Smooth muscle cell (in vitro differentiated cells): ENCODE data around the gene MS4A10. TPM values are rescaled to one million over a fixed set of nuclear protein-coding genes. Genes with fewer than 3 reads are reported as not detected.

Experiments
- DNase-seq: peaks from one replicate; lab custom pipeline; 2025; ENCODE audit not compliant: unreplicated experiment; lab: John Stamatoyannopoulos, UW
- H2AFZ ChIP-seq: fragments of 200-600 bp; sonication (generic); 2 replicates; pipeline ENCODE4 v1.6.0; 2016; ENCODE audit warnings: antibody characterized with exemption, low read depth, mild to moderate bottlenecking
- H3F3A ChIP-seq: fragments of 200-600 bp; sonication (generic); 2 replicates; pipeline ENCODE4 v1.6.0; 2017; ENCODE audit warnings: antibody characterized with exemption, low read depth
- H3K27ac ChIP-seq: fragments of 200-600 bp; sonication (generic); 2 replicates; pipeline ENCODE4 v1.5.1; 2016; ENCODE audit warnings: low read depth, mild to moderate bottlenecking
- H3K27me3 ChIP-seq: fragments of 200-600 bp; sonication (generic); 2 replicates; pipeline ENCODE4 v1.6.1; 2016; ENCODE audit warnings: low read depth, mild to moderate bottlenecking
- H3K36me3 ChIP-seq: fragments of 200-600 bp; sonication (generic); 2 replicates; pipeline ENCODE4 v1.5.1; 2016; ENCODE audit warnings: low read depth
- H3K4me1 ChIP-seq: fragments of 200-600 bp; sonication (generic); 2 replicates; pipeline ENCODE4 v1.5.1; 2016; ENCODE audit warnings: low read depth
- H3K4me2 ChIP-seq: fragments of 200-600 bp; sonication (generic); 2 replicates; pipeline ENCODE4 v1.6.0; 2016; ENCODE audit warnings: mild to moderate bottlenecking
- H3K4me3 ChIP-seq: fragments of 200-600 bp; sonication (generic); 2 replicates; pipeline ENCODE4 v1.5.1; 2016; ENCODE audit warnings: mild to moderate bottlenecking
- H3K79me2 ChIP-seq: fragments of 200-600 bp; sonication (generic); 2 replicates; pipeline ENCODE4 v1.6.0; 2016; ENCODE audit warnings: low read depth, mild to moderate bottlenecking
- H3K9ac ChIP-seq: fragments of 200-600 bp; sonication (generic); 2 replicates; pipeline ENCODE4 v1.6.0; 2016; ENCODE audit warnings: low read depth
- H3K9me3 ChIP-seq: fragments of 200-600 bp; sonication (generic); replicated peaks from 2 replicates; pipeline ENCODE4 v1.5.1; 2016; ENCODE audit warnings: low read depth
- H4K20me1 ChIP-seq: fragments of 200-600 bp; sonication (generic); 2 replicates; pipeline ENCODE4 v1.6.0; 2016; ENCODE audit warnings: low read depth
- CTCF ChIP-seq: fragments of 200-600 bp; sonication (generic); IDR thresholded peaks from 2 replicates; pipeline ENCODE4 v1.5.1; 2017; ENCODE audit warnings: borderline replicate concordance, mild to moderate bottlenecking, antibody characterized with exemption; ENCODE audit not compliant: insufficient read depth, poor library complexity, severe bottlenecking
- WGBS: methylation state at CpG from one replicate; pipeline ENCODE4 v1.1.7; 2016; ENCODE audit warnings: low lambda C conversion rate; 5-methylcytosine and 5-hydroxymethylcytosine counted together
- polyA plus RNA-seq: library from polyadenylated mRNA; unstranded; fragments of >200 nt; fragmentation: Nextera tagmentation; extraction: Ambion mirVana; gene quantifications from 2 replicates; pipeline ENCODE4 v1.2.1, GENCODE V29; 2016
- total RNA-seq: library from RNA; depleted of rRNA; stranded (reverse); fragments of >200 nt; gene quantifications from 2 replicates; pipeline ENCODE4 v1.2.3, GENCODE V29; 2014

MS4A10 gene
- total and polyA plus RNA-seq, 2 experiments from 2014 or later = not detected

GRCh38 chr11:60830478-60831142, 45.5 kb downstream of the MS4A10 start:
- Histone ChIP-seq H3F3A (no peaks in the 10 kb centered on the region), H3K9ac (no peak overlapping the region), H4K20me1 (no peaks in the 10 kb centered on the region), H3K36me3 (no peaks in the 10 kb centered on the region), H3K4me1 (no peaks in the 10 kb centered on the region), H3K4me2 (no peak overlapping the region), H3K27me3 (peaks cover 20% of the 10 kb centered on the region), H3K79me2 (no peaks in the 10 kb centered on the region), H3K9me3 (no peaks in the 10 kb centered on the region), H2AFZ (no peak overlapping the region), H3K27ac (no peak overlapping the region), H3K4me3 (no peak overlapping the region)
- 49% methylated on average over 10 of the region's 10 CpGs for WGBS
- TF ChIP-seq CTCF = no peak
- DNase-seq = no peak

- peak; percentile 29 for DNase-seq
- peak; percentile 84 for TF ChIP-seq CTCF
- H2AFZ ChIP-seq = no peak overlapping the region
- no peak overlapping the region for H3K9ac ChIP-seq
- H4K20me1 ChIP-seq = no peaks in the 10 kb centered on the region
- H3K27me3 ChIP-seq = peaks cover 20% of the 10 kb centered on the region
- H3K4me3 ChIP-seq = no peak overlapping the region
- H3K9me3 ChIP-seq = no peaks in the 10 kb centered on the region
- no peaks in the 10 kb centered on the region for H3K4me1 ChIP-seq
- no peak overlapping the region for H3K27ac ChIP-seq
- WGBS = 22% methylated on average over 8 of the region's 8 CpGs
- H3K4me2 ChIP-seq = no peak overlapping the region
- no peaks in the 10 kb centered on the region for H3K79me2 ChIP-seq
- H3K36me3 ChIP-seq = no peaks in the 10 kb centered on the region
- H3F3A ChIP-seq = no peaks in the 10 kb centered on the region
Measured at GRCh38 chr11:60831143-60831500, 46.0 kb downstream of the MS4A10 start.

GRCh38 chr11:60831501-60832079, 46.5 kb downstream of the MS4A10 start:
- WGBS = 66% methylated on average over 7 of the region's 7 CpGs

More at GRCh38 chr11:60831501-60832079, 46.5 kb downstream of the MS4A10 start:
- Histone ChIP-seq H3K4me3 (no peak overlapping the region), H3K27ac (no peak overlapping the region), H2AFZ (no peak overlapping the region), H3F3A (no peaks in the 10 kb centered on the region), H3K9me3 (no peaks in the 10 kb centered on the region), H3K79me2 (no peaks in the 10 kb centered on the region), H3K4me2 (no peak overlapping the region), H3K36me3 (no peaks in the 10 kb centered on the region), H3K27me3 (peaks cover 20% of the 10 kb centered on the region), H3K9ac (no peak overlapping the region), H3K4me1 (no peaks in the 10 kb centered on the region), H4K20me1 (no peaks in the 10 kb centered on the region)
- TF ChIP-seq CTCF = no peak
- DNase-seq = no peak
